Adrenal gland (tissue), 12 donors: ENCODE results near the gene WNT3A. TPM values are rescaled to one million over a fixed set of nuclear protein-coding genes. Genes with fewer than 3 reads are reported as not detected.

Source experiments
- DNase-seq, 7 donors: peaks; one replicate each; pipeline ENCODE4 v3.0.0-alpha.2; 2019 to 2020
- H3K27ac ChIP-seq, 5 donors: fragments of 200-600 bp; sonication (generic) in 4 of 5; 1 replicate in 3 of 5; 2 replicates in 2 of 5; pipeline versions ENCODE4 v1.5.1 to v1.8.0; 2016 to 2020; ENCODE audit warnings: mild to moderate bottlenecking in 1 of 5
- H3K27me3 ChIP-seq: fragments of 200-600 bp; 2 replicates; pipeline ENCODE4 v1.8.0; 2021
- H3K36me3 ChIP-seq, 2 donors: fragments of 200-600 bp; replicated peaks in 1 of 2; 1 replicate in 1 of 2; 2 replicates in 1 of 2; pipeline versions ENCODE4 v1.5.1 to v1.8.0; 2018 to 2022
- H3K4me1 ChIP-seq, 2 donors: fragments of 200-600 bp; replicated peaks in 1 of 2; 1 replicate in 1 of 2; 2 replicates in 1 of 2; pipeline versions ENCODE4 v1.5.1 to v1.8.0; 2018 to 2021
- H3K4me3 ChIP-seq, 4 donors: fragments of 200-600 bp; sonication (generic) in 3 of 4; one replicate each; pipeline ENCODE4 v1.5.1; 2016 to 2018
- H3K9me3 ChIP-seq, 3 donors: fragments of 200-600 bp; sonication (generic) in 1 of 3; replicated peaks in 1 of 3; 1 replicate in 2 of 3; 2 replicates in 1 of 3; pipeline versions ENCODE4 v1.5.1 to v1.8.0; 2016 to 2021
- CTCF ChIP-seq, 6 experiments: fragments of 450-650 bp in 4 of 6; fragments of 200-600 bp in 2 of 6; sonication (generic) in 1 of 6; IDR thresholded peaks; 1 replicate in 5 of 6; 2 replicates in 1 of 6; pipeline versions ENCODE4 v1.5.1 to v1.8.0; 2016 to 2021; ENCODE audit warnings: antibody characterized with exemption in 6 of 6, mild to moderate bottlenecking in 2 of 6, moderate library complexity in 1 of 6
- POLR2A ChIP-seq, 2 donors: fragments of 450-650 bp; IDR thresholded peaks; one replicate each; pipeline ENCODE4 v1.6.1; 2017; ENCODE audit warnings: antibody characterized with exemption in 2 of 2, mild to moderate bottlenecking in 2 of 2, moderate library complexity in 1 of 2
- WGBS, 4 donors: extraction: QIAGEN DNeasy Blood & Tissue Kit in 2 of 4; methylation state at CpG; one replicate each; pipeline versions ENCODE4 v1.1.5 to v1.1.7; 2013 to 2017; 5-methylcytosine and 5-hydroxymethylcytosine counted together
- intact Hi-C, 2 donors: fragments of 100-400 bp; cut with DNase I; formaldehyde crosslinking; loops; one replicate each; pipeline versions ENCODE4 v1.14.1 to v1.15.0; 2022 to 2023
- polyA plus RNA-seq, 3 donors: library from polyadenylated mRNA; stranded (reverse); fragments of 200-250 nt in 2 of 3; fragments of 350-450 nt in 1 of 3; fragmentation: Illumina TruSeq in 1 of 3; extraction: RNeasy Lipid Tissue Mini Kit (QIAGEN cat#74804) in 1 of 3; gene quantifications; one replicate each; pipeline ENCODE4 v1.2.3, GENCODE V29; 2013 to 2014
- total RNA-seq, 9 donors: library from RNA; depleted of rRNA in 4 of 9; stranded (reverse); fragments of >200 nt in 4 of 9; fragments of 120-200 nt in 1 of 9; fragmentation: NEBNext Ultra II Directional in 1 of 9; extraction: Animal tissue kit (Norgen Biotek cat#: 25700) in 1 of 9; gene quantifications; one replicate each; pipeline versions ENCODE4 v1.1.0 to v1.2.4, GENCODE V29; 2013 to 2023
- donor health status: healthy with polysubstance abuse.
- donor health status: Bipolar disorder and iron deficiency.
- donor health status: DM: yes; HTN: yes; CAD: no.
- donor health status: DM: no; HTN: no; CAD: no.
- donor health status: DM: no; HTN: no; CAD: no.
- donor health status: DM: yes; HTN: yes; CAD: no.

WNT3A gene
- total and polyA plus RNA-seq, 12 donors, result not detected

- no peak overlapping the region for H3K4me3 ChIP-seq
- H3K36me3 ChIP-seq, result no peaks in the 10 kb centered on the region
- no peaks in the 10 kb centered on the region for H3K9me3 ChIP-seq
- intact Hi-C loops, result no loop called here
- DNase-seq, result no peak
- 87 to 93% (median 89%) methylated on average over 3 to 9 of the region's 9 CpGs for WGBS, 4 donors
- H3K4me1 ChIP-seq, result no peaks in the 10 kb centered on the region
- TF ChIP-seq POLR2A (IDR thresholded peaks at IDR 0.05), result no peak
- TF ChIP-seq CTCF (IDR thresholded peaks at IDR 0.05), result no peak
- H3K27ac ChIP-seq, result no peak overlapping the region
- H3K27me3 ChIP-seq, result peaks cover 88% of the 10 kb centered on the region
Observed at GRCh38 chr1:228062085-228062791, 55.4 kb downstream of the WNT3A start.

- H3K27me3 ChIP-seq, result peaks cover 89% of the 10 kb centered on the region
- H3K4me3 ChIP-seq, result no peak overlapping the region
- TF ChIP-seq CTCF (IDR thresholded peaks at IDR 0.05) (no peak), POLR2A (IDR thresholded peaks at IDR 0.05) (no peak)
- H3K36me3 ChIP-seq, result no peaks in the 10 kb centered on the region
- H3K27ac ChIP-seq, result no peak overlapping the region
- intact Hi-C loops, result no loop called here
- no peak for DNase-seq
- no peaks in the 10 kb centered on the region for H3K9me3 ChIP-seq
- 53 to 78% (median 70%) methylated on average over 2 to 4 of the region's 4 CpGs for WGBS, 4 donors
- no peaks in the 10 kb centered on the region for H3K4me1 ChIP-seq
Observed at GRCh38 chr1:228062812-228063211, 56.0 kb downstream of the WNT3A start.

GRCh38 chr1:228063251-228064191, 56.7 kb downstream of the WNT3A start:
- intact Hi-C loops, result no loop called here
- H3K9me3 ChIP-seq, result no peaks in the 10 kb centered on the region
- no peaks in the 10 kb centered on the region for H3K4me1 ChIP-seq
- H3K27ac ChIP-seq, result no peak overlapping the region
- no peak for TF ChIP-seq POLR2A (IDR thresholded peaks at IDR 0.05)
- TF ChIP-seq CTCF (IDR thresholded peaks at IDR 0.05), result no peak
- H3K36me3 ChIP-seq, result no peaks in the 10 kb centered on the region
- WGBS, 4 donors, result 83 to 91% (median 86%) methylated on average over 3 to 15 of the region's 15 CpGs
- no peak overlapping the region for H3K4me3 ChIP-seq
- no peak for DNase-seq
- H3K27me3 ChIP-seq, result peaks cover 82% of the 10 kb centered on the region

- Histone ChIP-seq H3K27me3 (peaks cover 74% of the 10 kb centered on the region), H3K27ac (no peak overlapping the region), H3K4me1 (no peaks in the 10 kb centered on the region), H3K36me3 (no peaks in the 10 kb centered on the region), H3K9me3 (no peaks in the 10 kb centered on the region), H3K4me3 (no peak overlapping the region)
- intact Hi-C loops, result no loop called here
- WGBS, 4 donors, result 47 to 56% (median 47%) methylated on average over 7 to 8 of the region's 8 CpGs; no CpG with 5 or more reads in 1 of the 4 donors
- no peak for DNase-seq
- TF ChIP-seq CTCF (IDR thresholded peaks at IDR 0.05) (no peak), POLR2A (IDR thresholded peaks at IDR 0.05) (no peak)
Observed at GRCh38 chr1:228064296-228064695, 57.5 kb downstream of the WNT3A start.
